Activated T-cell treated with anti-CD3 and anti-CD28 coated beads, Interleukin-2, amount 50 U/mL, for 24 hours (primary cell): ENCODE data around the gene GDF11.
"Not testable (repeated sequence)": the region's sequence is repeated elsewhere in the genome, so short reads cannot be mapped to it uniquely, and the experiment has no call there.

Experiments used
- DNase-seq: peaks from one replicate; pipeline ENCODE4 v3.0.0-alpha.2; 2020
- H3K27ac Mint-ChIP-seq: 2 replicates; pipeline ENCODE4 v1.8.0; 2020; ENCODE audit warnings: mild to moderate bottlenecking, mixed read lengths
- H3K27me3 Mint-ChIP-seq: 2 replicates; pipeline ENCODE4 v1.8.0; 2020; ENCODE audit warnings: mixed read lengths
- H3K36me3 Mint-ChIP-seq: 2 replicates; pipeline ENCODE4 v1.8.0; 2020; ENCODE audit warnings: low read depth, mixed read lengths
- H3K4me1 Mint-ChIP-seq: 2 replicates; pipeline ENCODE4 v1.8.0; 2020; ENCODE audit warnings: low read depth, mixed read lengths
- H3K4me3 Mint-ChIP-seq: 2 replicates; pipeline ENCODE4 v1.8.0; 2020; ENCODE audit warnings: mild to moderate bottlenecking, moderate library complexity, mixed read lengths
- H3K9me3 Mint-ChIP-seq: 2 replicates; pipeline ENCODE4 v1.8.0; 2020; ENCODE audit warnings: mixed read lengths

Gene GDF11

DNA sequence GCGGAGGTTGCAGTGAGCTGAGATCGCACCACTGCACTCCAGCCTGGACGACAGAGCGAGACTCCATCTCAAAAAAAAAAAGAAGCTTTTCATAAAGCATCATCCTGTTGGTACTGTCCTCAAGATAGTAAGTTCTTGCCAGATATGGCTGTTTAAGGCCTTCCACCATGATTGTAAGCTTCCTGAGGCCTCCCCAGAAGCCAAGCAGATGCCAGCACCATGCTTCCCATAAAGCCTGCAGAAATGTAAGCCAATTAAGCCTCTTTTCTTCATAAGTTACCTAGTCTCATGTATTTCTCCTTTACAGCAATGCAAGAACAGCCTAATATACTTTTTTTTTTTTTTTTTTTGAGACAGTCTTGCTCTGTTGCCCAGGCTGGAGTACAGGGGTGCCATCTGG is 15.7 kb downstream of the GDF11 start:
- H3K27me3 Mint-ChIP-seq, DNase-seq, H3K4me3 Mint-ChIP-seq, H3K9me3 Mint-ChIP-seq: not testable (repeated sequence)
- Mint-ChIP-seq H3K27ac (peak overlapping the region; percentile 70), H3K36me3 (peaks cover 87% of the 10 kb centered on the region), H3K4me1 (peaks cover 32% of the 10 kb centered on the region)

DNA sequence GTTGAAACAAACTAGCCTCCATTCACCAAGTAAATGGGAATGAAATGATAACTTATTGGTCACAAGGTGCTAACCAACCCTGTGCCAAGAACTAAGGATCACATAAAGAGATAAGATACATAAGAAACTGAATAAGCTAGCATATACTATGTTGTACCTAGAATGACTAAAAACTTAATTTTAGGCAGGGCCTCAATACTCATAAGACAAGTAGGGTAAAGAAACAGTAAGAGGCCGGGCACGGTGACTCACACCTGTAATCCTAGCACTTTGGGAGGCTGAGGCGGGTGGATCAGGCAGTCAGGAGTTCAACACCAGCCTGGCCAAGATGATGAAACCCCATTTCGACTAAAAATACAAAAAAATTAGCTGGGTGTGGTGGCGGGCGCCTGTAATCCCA is 17.7 kb downstream of the GDF11 start:
- no peaks in the 10 kb centered on the region for H3K27me3 Mint-ChIP-seq
- H3K36me3 Mint-ChIP-seq: peaks cover 85% of the 10 kb centered on the region
- DNase-seq: no peak
- no peak overlapping the region for H3K4me3 Mint-ChIP-seq
- H3K4me1 Mint-ChIP-seq: peaks cover 25% of the 10 kb centered on the region
- H3K9me3 Mint-ChIP-seq: peaks cover 2% of the 10 kb centered on the region
- peak overlapping the region; percentile 95 for H3K27ac Mint-ChIP-seq

DNA sequence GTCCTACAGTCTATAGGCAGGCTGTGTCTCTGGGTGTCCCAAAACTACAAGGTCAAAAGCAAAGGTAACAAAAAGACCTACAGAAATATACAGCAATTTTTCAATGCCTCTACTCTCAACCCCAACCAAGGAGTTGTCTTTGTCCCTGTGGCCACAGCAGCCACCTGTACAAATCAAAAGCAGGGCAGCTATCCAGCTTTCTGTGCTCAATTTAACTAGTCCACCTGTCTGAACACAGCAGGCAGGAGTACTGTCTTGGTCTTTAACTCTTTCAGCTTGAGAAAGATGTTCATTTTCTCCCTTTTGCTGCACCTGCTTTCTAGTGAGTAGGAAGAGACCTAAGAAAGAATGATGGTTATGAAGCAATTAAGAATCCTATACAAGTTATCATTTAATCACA is 19.7 kb downstream of the GDF11 start:
- Mint-ChIP-seq H3K4me1 (peaks cover 22% of the 10 kb centered on the region), H3K4me3 (no peak overlapping the region), H3K27ac (no peak overlapping the region), H3K27me3 (no peaks in the 10 kb centered on the region), H3K36me3 (peaks cover 82% of the 10 kb centered on the region), H3K9me3 (peaks cover 2% of the 10 kb centered on the region)
- DNase-seq: no peak

DNA sequence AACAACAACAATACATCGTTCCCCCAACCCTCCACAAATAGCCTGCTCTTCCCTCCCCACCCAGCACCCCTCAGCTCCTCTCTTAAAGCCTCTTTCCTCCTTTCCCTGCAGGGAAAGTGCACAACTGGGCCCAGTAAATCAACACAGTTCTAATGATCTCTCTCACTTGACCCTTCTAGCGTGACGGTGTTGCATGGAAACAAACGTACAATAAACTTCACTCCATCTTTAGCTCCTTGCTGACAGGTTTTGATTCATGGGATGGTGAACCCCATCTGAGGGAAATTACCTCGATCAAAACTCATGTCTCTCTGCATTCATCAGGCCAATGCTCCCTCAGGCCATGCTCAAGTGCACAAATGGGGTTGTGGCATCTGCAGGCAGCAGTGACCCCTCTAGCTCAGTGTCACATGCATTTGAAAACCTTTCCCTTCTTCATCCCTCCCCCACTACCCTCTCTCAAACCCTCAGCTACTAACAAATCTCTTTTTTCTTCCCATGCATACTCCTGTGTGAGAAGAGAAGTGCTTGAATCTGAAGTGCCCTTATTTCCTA is 22.9 kb downstream of the GDF11 start:
- Mint-ChIP-seq H3K4me3 (no peak overlapping the region), H3K27me3 (no peaks in the 10 kb centered on the region), H3K36me3 (peaks cover 76% of the 10 kb centered on the region), H3K27ac (peak overlapping the region; percentile 11), H3K4me1 (peaks cover 11% of the 10 kb centered on the region), H3K9me3 (no peaks in the 10 kb centered on the region)
- no peak for DNase-seq

DNA sequence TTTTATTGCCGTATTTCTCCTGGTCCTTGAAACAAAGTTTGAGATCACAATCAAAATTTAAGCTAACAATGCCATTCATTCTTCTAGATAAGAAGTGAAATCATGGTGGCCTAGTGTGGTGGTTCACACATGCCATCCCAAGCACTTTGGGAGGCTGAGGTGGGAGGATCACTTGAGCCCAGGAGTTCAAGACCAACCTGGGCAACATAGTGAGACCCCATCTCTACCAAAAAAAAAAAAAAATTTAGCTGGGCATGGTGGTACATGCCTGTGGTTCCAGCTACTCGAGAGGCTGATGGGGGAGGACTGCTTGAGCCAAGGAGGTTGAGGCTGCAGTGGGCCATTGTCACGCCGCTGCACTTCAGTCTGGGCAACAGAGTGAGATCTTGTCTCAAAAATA is 24.2 kb downstream of the GDF11 start:
- DNase-seq: no peak
- no peak overlapping the region for H3K4me3 Mint-ChIP-seq
- no peaks in the 10 kb centered on the region for H3K9me3 Mint-ChIP-seq
- H3K27me3 Mint-ChIP-seq: no peaks in the 10 kb centered on the region
- peaks cover 80% of the 10 kb centered on the region for H3K36me3 Mint-ChIP-seq
- peak overlapping the region; percentile 40 for H3K27ac Mint-ChIP-seq
- H3K4me1 Mint-ChIP-seq: peaks cover 5% of the 10 kb centered on the region

DNA sequence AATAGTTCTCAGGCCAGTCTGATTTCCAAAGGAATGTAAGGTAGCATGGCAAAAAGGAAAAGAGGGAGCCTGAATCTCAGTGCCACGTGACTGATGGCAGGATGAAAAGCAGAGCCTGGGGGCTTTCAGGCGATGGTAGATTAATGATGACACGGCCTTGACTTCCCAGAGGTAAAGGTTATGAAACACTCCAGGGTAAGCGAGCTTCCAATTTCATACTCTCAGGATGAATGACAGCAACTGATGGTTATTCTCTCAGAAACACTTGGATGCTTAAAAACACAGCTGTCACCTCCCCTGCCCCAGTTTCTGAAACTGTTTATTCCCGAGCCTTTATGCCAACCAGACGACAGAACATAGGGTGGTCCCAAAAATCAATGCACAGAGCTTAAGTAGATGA is 28.8 kb downstream of the GDF11 start:
- Mint-ChIP-seq H3K4me1 (peaks cover 14% of the 10 kb centered on the region), H3K9me3 (no peaks in the 10 kb centered on the region), H3K4me3 (no peak overlapping the region), H3K27ac (peak overlapping the region; percentile 68), H3K36me3 (peaks cover 81% of the 10 kb centered on the region), H3K27me3 (no peaks in the 10 kb centered on the region)
- no peak for DNase-seq

DNA sequence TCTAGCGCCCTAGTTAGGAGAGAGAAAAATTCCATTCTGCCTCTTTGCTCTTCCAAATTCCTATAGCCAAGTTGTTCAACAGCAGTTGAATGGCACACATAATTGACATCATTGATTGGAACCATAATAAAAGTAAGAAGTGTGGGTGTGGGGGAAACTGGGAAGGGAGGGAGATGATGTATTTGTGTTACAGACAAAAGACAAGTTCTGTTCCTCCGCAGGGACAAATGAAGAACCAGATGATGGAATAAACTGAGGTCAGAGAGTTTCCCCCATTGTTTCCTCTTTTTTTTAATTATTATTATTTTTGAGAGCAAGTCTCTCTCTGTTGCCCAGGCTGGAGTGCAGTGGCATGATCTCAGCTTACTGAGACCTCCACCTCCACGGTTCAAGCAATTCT is 34.9 kb downstream of the GDF11 start:
- H3K27me3 Mint-ChIP-seq: no peaks in the 10 kb centered on the region
- H3K4me3 Mint-ChIP-seq: no peak overlapping the region
- H3K36me3 Mint-ChIP-seq: peaks cover 82% of the 10 kb centered on the region
- H3K27ac Mint-ChIP-seq: no peak overlapping the region
- no peaks in the 10 kb centered on the region for H3K9me3 Mint-ChIP-seq
- no peak for DNase-seq
- peaks cover 15% of the 10 kb centered on the region for H3K4me1 Mint-ChIP-seq

DNA sequence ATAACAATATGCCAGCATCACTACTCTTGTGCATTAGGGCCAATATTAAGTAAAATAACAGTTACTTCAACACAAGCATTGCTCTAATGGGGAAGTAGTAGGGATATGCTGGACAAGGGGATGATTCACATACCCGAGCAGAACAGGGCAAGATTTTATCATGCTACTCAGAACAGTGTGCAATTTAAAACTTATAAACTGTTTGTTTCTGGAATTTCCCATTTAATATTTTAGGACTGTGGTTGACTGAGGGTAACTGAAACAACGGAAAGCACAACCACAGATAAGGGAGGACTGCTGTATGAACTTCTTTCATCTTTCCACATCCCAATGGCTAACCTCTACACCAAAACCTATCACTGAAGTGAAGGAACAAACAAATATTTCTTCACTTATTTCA is 37.8 kb downstream of the GDF11 start:
- peaks cover 11% of the 10 kb centered on the region for H3K4me1 Mint-ChIP-seq
- H3K27ac Mint-ChIP-seq: peak overlapping the region; percentile 41
- peaks cover 87% of the 10 kb centered on the region for H3K36me3 Mint-ChIP-seq
- DNase-seq: no peak
- H3K27me3 Mint-ChIP-seq: no peaks in the 10 kb centered on the region
- H3K4me3 Mint-ChIP-seq: no peak overlapping the region
- no peaks in the 10 kb centered on the region for H3K9me3 Mint-ChIP-seq

DNA sequence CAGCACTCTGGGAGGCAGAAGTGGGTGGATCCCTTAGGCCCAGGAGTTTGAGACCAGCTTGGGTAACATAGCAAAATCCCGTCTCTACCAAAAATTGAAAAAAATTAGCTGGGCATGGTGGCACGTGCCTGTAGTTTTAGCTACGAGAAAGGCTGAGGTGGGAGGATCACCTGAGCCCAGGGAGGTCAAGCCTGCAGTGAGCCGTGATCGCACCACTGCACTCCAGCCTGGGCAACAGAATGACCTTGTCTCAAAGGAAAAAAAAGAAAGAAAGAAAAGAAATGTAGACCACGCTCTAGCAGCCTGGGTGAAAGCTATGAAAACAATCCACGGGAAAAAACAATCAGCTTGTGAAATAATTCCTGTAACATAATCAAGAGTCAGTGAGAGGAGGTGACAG is 45.6 kb downstream of the GDF11 start:
- Mint-ChIP-seq H3K27me3 (no peaks in the 10 kb centered on the region), H3K4me1 (no peaks in the 10 kb centered on the region), H3K36me3 (peaks cover 97% of the 10 kb centered on the region), H3K27ac (no peak overlapping the region), H3K4me3 (no peak overlapping the region), H3K9me3 (no peaks in the 10 kb centered on the region)
- DNase-seq: no peak

DNA sequence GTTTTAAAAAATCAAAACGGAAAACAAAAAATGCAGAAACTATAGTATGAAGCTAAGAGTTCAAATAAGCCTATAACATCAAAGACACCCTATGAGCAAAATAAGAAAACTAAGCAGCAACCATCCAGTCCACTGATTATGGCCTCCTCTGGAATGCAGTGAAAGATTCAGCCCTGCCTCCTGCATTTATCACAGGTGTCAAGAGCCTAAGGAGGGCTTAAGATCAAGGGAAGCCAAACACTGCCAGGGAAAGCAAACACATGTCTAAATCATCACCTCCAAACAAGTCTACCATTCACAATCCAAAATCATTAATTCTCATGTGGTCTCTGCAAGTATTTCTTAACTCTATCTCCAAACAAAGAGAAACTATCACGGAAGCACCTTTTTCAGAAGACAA is 46.2 kb downstream of the GDF11 start:
- Mint-ChIP-seq H3K4me3 (no peak overlapping the region), H3K9me3 (no peaks in the 10 kb centered on the region), H3K36me3 (peaks cover 97% of the 10 kb centered on the region), H3K4me1 (no peaks in the 10 kb centered on the region), H3K27ac (no peak overlapping the region), H3K27me3 (no peaks in the 10 kb centered on the region)
- no peak for DNase-seq

DNA sequence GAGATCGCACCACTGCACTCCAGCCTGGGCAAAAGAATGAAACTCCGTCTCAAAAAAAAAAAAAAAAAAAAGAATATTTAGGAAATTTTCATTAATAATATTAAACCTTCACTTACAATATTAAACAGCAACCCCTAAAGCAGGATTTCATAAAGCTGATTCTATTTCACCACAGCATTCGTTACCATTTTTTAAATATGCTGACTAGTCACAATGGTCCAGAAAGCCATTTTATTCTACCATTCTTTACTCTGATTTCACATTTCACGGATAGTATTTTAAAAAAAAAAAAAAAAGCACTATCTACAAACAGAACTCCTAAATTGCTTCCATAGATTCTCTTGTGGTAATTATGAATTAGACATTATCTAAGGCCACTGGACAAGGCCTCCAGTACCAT is 47.0 kb downstream of the GDF11 start:
- H3K4me1 Mint-ChIP-seq: no peaks in the 10 kb centered on the region
- no peaks in the 10 kb centered on the region for H3K9me3 Mint-ChIP-seq
- H3K27me3 Mint-ChIP-seq: no peaks in the 10 kb centered on the region
- H3K27ac Mint-ChIP-seq: no peak overlapping the region
- peaks cover 96% of the 10 kb centered on the region for H3K36me3 Mint-ChIP-seq
- H3K4me3 Mint-ChIP-seq: no peak overlapping the region
- no peak for DNase-seq

DNA sequence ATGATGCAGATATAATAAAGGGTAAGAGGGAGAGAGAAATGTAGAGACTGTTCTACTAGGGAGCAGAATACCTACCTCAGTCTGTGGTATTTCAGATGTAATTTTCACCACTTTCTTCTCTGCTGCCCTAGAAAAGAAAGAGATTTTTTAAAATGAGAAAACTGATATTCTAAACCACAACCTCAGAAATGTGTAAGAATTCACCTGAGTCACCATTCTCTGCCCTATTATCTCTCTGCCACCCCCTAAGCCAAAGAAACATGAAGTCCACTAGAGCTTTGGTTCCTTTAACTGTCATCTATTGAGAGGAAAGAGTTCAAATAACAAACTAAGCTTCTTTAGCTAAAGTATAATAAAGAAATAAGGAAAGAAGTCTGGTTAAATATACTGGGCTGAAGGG is 53.0 kb downstream of the GDF11 start:
- H3K27me3 Mint-ChIP-seq: no peaks in the 10 kb centered on the region
- DNase-seq: no peak
- H3K9me3 Mint-ChIP-seq: no peaks in the 10 kb centered on the region
- H3K36me3 Mint-ChIP-seq: peaks cover 95% of the 10 kb centered on the region
- peak overlapping the region; percentile 81 for H3K27ac Mint-ChIP-seq
- H3K4me1 Mint-ChIP-seq: peaks cover 20% of the 10 kb centered on the region
- no peak overlapping the region for H3K4me3 Mint-ChIP-seq

DNA sequence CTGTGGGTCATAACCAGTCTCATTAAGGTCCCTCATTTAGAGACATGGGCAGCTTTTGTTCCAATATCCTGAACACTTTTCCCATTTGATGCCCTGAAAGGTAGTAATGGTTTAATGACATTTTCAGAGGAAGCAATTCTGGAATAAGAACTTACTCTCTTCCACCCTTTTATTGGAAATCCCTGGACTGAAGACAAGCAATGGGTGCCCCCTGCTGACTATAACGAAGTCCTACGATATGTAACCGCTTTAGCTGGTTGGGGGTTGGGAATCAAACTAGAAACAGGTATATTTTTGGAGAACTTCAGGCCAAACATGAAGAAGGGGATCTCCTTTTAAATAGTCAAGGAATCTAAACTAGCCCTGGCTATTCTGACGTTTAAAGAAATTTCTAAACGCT is 54.1 kb downstream of the GDF11 start:
- H3K36me3 Mint-ChIP-seq: peaks cover 95% of the 10 kb centered on the region
- no peaks in the 10 kb centered on the region for H3K9me3 Mint-ChIP-seq
- DNase-seq: no peak
- H3K27ac Mint-ChIP-seq: peak overlapping the region; percentile 81
- no peak overlapping the region for H3K4me3 Mint-ChIP-seq
- no peaks in the 10 kb centered on the region for H3K27me3 Mint-ChIP-seq
- peaks cover 20% of the 10 kb centered on the region for H3K4me1 Mint-ChIP-seq

DNA sequence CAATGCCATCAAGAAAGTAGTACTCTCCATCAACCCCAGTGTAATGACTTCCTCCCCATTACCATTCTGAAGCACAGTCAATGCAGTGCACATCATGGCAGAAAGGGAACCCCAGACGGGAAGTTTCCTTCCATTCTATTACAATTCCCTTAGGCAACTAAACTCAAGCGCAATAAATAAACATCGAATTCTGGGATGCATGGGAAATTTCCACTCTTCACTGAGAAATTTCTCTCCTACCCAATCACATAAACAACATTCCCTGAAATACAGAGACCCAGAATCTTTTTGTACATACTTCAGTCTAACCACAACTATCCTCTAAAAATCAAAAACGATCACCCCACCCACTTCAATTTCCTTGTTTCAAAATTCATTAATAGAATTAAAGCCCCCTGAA is 54.6 kb downstream of the GDF11 start:
- H3K4me3 Mint-ChIP-seq: no peak overlapping the region
- H3K9me3 Mint-ChIP-seq: no peaks in the 10 kb centered on the region
- peaks cover 94% of the 10 kb centered on the region for H3K36me3 Mint-ChIP-seq
- DNase-seq: no peak
- H3K27ac Mint-ChIP-seq: no peak overlapping the region
- no peaks in the 10 kb centered on the region for H3K27me3 Mint-ChIP-seq
- H3K4me1 Mint-ChIP-seq: peaks cover 20% of the 10 kb centered on the region
